Skeletal muscle tissue (tissue), 4 donors: ENCODE measurements around the gene KLK5. TPM values are rescaled to one million over a fixed set of nuclear protein-coding genes. Genes with fewer than 3 reads are reported as not detected.
"Not testable (repeated sequence)": the region's sequence is repeated elsewhere in the genome, so short reads cannot be mapped to it uniquely, and the experiment has no call there.

ENCODE experiments used
- H3K27ac ChIP-seq: one replicate; pipeline ENCODE4 v1.7.0; 2013; ENCODE audit warnings: mild to moderate bottlenecking, low read depth, low read length, inconsistent platforms
- H3K27me3 ChIP-seq, 3 donors: one replicate each; pipeline ENCODE4 v1.7.0; 2013; ENCODE audit warnings: low read length in 3 of 3; ENCODE audit not compliant: control insufficient read depth in 3 of 3, insufficient read depth in 3 of 3
- H3K36me3 ChIP-seq, 3 donors: one replicate each; pipeline ENCODE4 v1.7.0; 2013; ENCODE audit warnings: low read length in 3 of 3; ENCODE audit not compliant: control insufficient read depth in 3 of 3, insufficient read depth in 3 of 3
- H3K4me1 ChIP-seq, 3 donors: one replicate each; pipeline ENCODE4 v1.7.0; 2013; ENCODE audit warnings: low read length in 3 of 3, mild to moderate bottlenecking in 3 of 3; ENCODE audit not compliant: control insufficient read depth in 3 of 3, insufficient read depth in 3 of 3
- H3K4me3 ChIP-seq, 3 donors: one replicate each; pipeline ENCODE4 v1.7.0; 2013; ENCODE audit warnings: low read length in 3 of 3
- H3K9ac ChIP-seq, 3 donors: one replicate each; pipeline ENCODE4 v1.7.0; 2013; ENCODE audit warnings: low read length in 3 of 3, mild to moderate bottlenecking in 3 of 3, moderate library complexity in 2 of 3, low read depth in 1 of 3
- H3K9me3 ChIP-seq, 3 donors: one replicate each; pipeline ENCODE4 v1.7.0; 2013; ENCODE audit warnings: low read length in 3 of 3; ENCODE audit not compliant: control insufficient read depth in 3 of 3
- total RNA-seq: library from RNA; depleted of rRNA; stranded (reverse); fragments of >200 nt; gene quantifications from one replicate; pipeline ENCODE4 v1.2.3, GENCODE V29; 2014
- donor health status: Osteomylitis.

The KLK5 gene
- total RNA-seq, 1 donor from 2014 or later, result not detected

- Histone ChIP-seq H3K4me3 (no peak overlapping the region), H3K36me3 (no peaks in the 10 kb centered on the region), H3K9me3 (no peaks in the 10 kb centered on the region), H3K4me1 (no peaks in the 10 kb centered on the region), H3K9ac (no peak overlapping the region), H3K27ac (no peak overlapping the region), H3K27me3 (peaks cover 0 to 3% (median 3%) of the 10 kb centered on the region in 3 donors)
These were observed 56.1 kb downstream of the KLK5 start for GRCh38 chr19:50896591-50897190.

GRCh38 chr19:50896089-50896590 is 56.7 kb downstream of the KLK5 start:
- H3K27me3 ChIP-seq, H3K36me3 ChIP-seq, H3K9ac ChIP-seq, H3K4me1 ChIP-seq, H3K27ac ChIP-seq, H3K4me3 ChIP-seq, H3K9me3 ChIP-seq: not testable (repeated sequence)

- H3K9ac ChIP-seq, result no peak overlapping the region
- no peak overlapping the region for H3K27ac ChIP-seq
- H3K36me3 ChIP-seq, result no peaks in the 10 kb centered on the region
- peaks cover 0 to 3% (median 0%) of the 10 kb centered on the region in 3 donors for H3K27me3 ChIP-seq
- no peak overlapping the region for H3K4me3 ChIP-seq
- peaks cover 0 to 2% (median 0%) of the 10 kb centered on the region in 3 donors for H3K4me1 ChIP-seq
- no peaks in the 10 kb centered on the region for H3K9me3 ChIP-seq
These were observed 58.1 kb downstream of the KLK5 start for GRCh38 chr19:50894478-50895356.

Other genes starting within 250 kb of the KLK5 start
- 6.8 TPM for gene SHANK1, start 233.2 kb downstream of the KLK5 start, total RNA-seq
- 11.5 TPM for gene CLEC11A, start 229.7 kb downstream of the KLK5 start, total RNA-seq
- gene GPR32, start 182.6 kb downstream of the KLK5 start, total RNA-seq, result not detected
- not detected for gene ACP4, start 162.6 kb downstream of the KLK5 start, total RNA-seq
- not detected for gene KLK1, start 129.3 kb downstream of the KLK5 start, total RNA-seq
- gene KLK15, start 119.5 kb downstream of the KLK5 start, total RNA-seq, result not detected
- not detected for gene KLK3, start 98.1 kb downstream of the KLK5 start, total RNA-seq
- gene KLK2, start 79.6 kb downstream of the KLK5 start, total RNA-seq, result not detected
- not detected for gene KLK4, start 41.6 kb downstream of the KLK5 start, total RNA-seq
- gene KLK6, start 16.6 kb upstream of the KLK5 start, total RNA-seq, result not detected
- gene KLK7, start 30.9 kb upstream of the KLK5 start, total RNA-seq, result not detected
- not detected for gene KLK8, start 48.6 kb upstream of the KLK5 start, total RNA-seq
- under 0.01 TPM for gene KLK10, start 66.7 kb upstream of the KLK5 start, total RNA-seq
- gene KLK11, start 73.6 kb upstream of the KLK5 start, total RNA-seq, result not detected
- gene KLK12, start 82.0 kb upstream of the KLK5 start, total RNA-seq, result not detected
- not detected for gene KLK13, start 112.1 kb upstream of the KLK5 start, total RNA-seq
- not detected for gene KLK14, start 129.8 kb upstream of the KLK5 start, total RNA-seq
- gene CTU1, start 155.4 kb upstream of the KLK5 start, total RNA-seq, result 4.2 TPM
- gene SIGLEC9, start 171.9 kb upstream of the KLK5 start, total RNA-seq, result under 0.01 TPM
- gene SIGLEC7, start 189.3 kb upstream of the KLK5 start, total RNA-seq, result 0.52 TPM